Endothelial cell of umbilical vein (primary cell): ENCODE results near the gene BTBD2.

Source experiments
- CTCF ChIP-seq, 2 donors: IDR thresholded peaks; 1 replicate in 1 of 2; 2 replicates in 1 of 2; pipeline ENCODE4 v1.5.1; 2011; ENCODE audit warnings: low read length in 2 of 2, mild to moderate bottlenecking in 2 of 2, moderate library complexity in 2 of 2, control low read depth in 1 of 2, inconsistent platforms in 1 of 2, low read depth in 1 of 2; ENCODE audit not compliant: insufficient read depth in 1 of 2; ENCODE audit errors: extremely low read depth in 1 of 2
- EZH2 ChIP-seq: IDR thresholded peaks from 2 replicates; pipeline ENCODE4 v1.6.1; 2012; ENCODE audit warnings: borderline replicate concordance, low read depth, mild to moderate bottlenecking, moderate library complexity, low read length, inconsistent platforms; ENCODE audit not compliant: severe bottlenecking

DNA sequence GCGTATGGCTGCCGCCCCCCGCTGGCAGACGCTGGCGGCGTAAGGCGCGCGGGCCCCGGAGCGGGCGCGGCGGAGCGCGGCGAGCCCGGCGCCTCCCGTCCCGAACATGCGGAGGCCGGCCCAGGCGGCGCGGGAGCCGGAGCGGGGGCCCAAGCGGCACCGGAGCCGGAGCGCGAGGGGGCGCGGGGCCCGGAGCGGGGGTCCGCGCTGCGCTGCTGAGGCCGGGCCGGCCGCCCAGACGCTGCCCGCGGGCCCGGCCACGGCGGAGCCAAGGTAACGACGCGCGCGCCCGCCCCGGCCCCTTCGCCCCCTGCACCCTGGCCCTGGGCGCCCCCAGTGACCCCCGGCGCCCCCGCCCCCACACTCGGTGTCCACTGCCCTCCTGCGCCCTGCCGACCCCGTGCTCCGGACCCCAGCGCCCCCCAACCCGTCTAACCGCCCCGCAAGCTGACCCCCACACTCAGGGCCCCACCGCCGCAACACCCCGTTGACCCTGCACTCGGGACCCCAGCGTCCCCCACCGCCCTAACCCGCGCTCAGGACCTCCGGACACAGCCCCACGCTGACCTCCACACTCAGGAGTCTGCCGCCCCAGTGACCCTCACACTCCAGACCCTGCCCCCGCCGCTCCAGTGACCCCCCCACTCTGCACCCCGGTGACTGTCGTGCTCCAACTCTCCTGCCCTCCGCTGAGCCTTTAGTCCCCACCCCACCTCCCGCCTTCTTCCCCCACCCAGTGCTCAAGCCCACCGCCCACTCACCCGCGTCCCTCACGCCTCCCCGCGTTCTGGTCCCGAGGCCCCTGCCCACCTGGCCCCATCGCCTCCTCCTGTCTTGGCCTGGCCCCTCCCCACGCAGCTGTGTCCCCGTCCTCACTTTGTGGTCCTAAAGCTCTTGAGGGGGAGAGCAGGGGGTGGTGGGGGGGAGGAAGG lies 74.1 kb downstream of the BTBD2 start, which contains the start of gene CSNK1G2:
- TF ChIP-seq CTCF (IDR thresholded peaks at IDR 0.05; ENCODE audit: extremely low read depth in 1 of 2, insufficient read depth in 1 of 2, low read depth in 1 of 2, low read length in 2 of 2) (no peak), EZH2 (no peak)
